ENCODE measurements around the gene ERRFI1. TPM values are rescaled to one million over a fixed set of nuclear protein-coding genes. Genes with fewer than 3 reads are reported as not detected.
"Not testable (repeated sequence)": the region's sequence is repeated elsewhere in the genome, so short reads cannot be mapped to it uniquely, and the experiment has no call there.

Gene ERRFI1
- total RNA-seq, 2 experiments from 2014 or later: 0.94 to 1.4 TPM

DNA sequence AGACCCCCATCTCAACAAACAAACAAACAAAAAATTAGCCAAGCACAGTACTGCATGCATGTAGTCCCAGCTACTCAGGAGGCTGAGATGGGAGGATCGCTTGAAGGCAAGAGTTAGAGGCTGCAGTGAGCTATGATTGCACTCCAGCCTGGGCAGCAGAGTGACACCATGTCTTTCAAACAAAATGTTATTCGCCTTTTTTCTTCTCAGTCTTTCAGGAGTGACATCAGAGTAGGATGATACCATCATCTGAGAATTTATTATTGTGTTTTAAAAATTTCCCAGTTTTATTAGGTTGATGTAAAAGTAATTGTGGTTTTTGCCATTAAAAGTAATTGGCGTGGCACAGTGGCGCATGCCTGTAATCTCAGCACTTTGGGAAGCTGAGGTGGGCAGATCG lies 53.8 kb downstream of the ERRFI1 start:
- Mint-ChIP-seq H3K36me3 (peaks cover 36% of the 10 kb centered on the region), H3K27ac (no peak overlapping the region), H3K4me1 (peaks cover 2% of the 10 kb centered on the region), H3K9me3 (no peaks in the 10 kb centered on the region), H3K4me3 (no peak overlapping the region), H3K27me3 (no peaks in the 10 kb centered on the region)
- ATAC-seq (ENCODE audit: low read depth) (no peak), DNase-seq (no peak)
- POLR2A ChIA-PET: interaction anchor here (0.9 kb wide), 1 partner anchor 9 kb away, joined by 3 read pairs; no protein-coding TSS in a partner anchor

DNA sequence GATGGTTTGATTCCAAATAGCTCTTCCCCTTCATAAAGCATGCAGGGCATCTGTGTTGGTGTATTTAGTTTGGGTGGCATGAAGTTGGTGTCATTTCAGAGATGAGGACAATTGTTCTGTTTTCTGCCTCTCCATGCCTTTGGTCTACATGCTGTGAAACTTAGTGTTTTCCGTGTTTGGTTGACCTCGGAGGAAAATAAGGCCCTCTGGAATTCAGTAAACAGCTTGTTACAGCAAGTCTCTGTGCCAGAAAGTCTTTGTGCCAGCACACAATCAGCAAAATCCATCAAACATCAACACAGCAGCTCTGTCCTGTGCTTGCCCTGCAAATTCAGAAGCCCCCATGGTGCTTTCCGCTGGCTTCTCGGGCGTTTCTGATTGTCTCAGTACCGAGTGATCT lies 55.1 kb downstream of the ERRFI1 start:
- Mint-ChIP-seq H3K27ac (no peak overlapping the region), H3K4me1 (peaks cover 9% of the 10 kb centered on the region), H3K9me3 (no peaks in the 10 kb centered on the region), H3K4me3 (no peak overlapping the region), H3K36me3 (peaks cover 39% of the 10 kb centered on the region), H3K27me3 (no peaks in the 10 kb centered on the region)
- POLR2A ChIA-PET: interaction anchor here (1.5 kb wide), 1 partner anchor 10 kb away, joined by 6 read pairs; the partner anchor contains the start of gene PARK7
- ATAC-seq (ENCODE audit: low read depth): no peak
- no peak for DNase-seq

DNA sequence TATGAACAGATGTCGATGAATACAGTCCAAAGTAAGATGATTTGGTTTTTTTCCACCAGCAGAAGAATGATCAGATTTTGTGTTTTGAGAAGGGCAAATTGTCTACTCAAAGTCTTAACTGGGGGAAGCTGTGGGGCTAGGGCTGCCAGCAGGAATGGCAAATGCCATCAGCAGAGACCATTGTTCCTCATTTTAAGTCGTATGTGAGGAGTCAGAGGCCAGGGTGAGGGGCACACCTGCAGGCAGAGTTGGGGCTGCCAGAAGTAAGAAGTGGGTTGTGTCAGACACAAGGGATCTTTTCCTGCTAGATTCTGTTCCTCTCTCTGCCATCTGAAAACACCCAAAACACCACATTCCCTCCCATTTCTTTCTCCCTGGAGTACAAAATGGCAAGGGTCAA lies 55.9 kb downstream of the ERRFI1 start:
- DNase-seq (no peak), ATAC-seq (ENCODE audit: low read depth) (no peak)
- Mint-ChIP-seq H3K36me3 (peaks cover 44% of the 10 kb centered on the region), H3K9me3 (no peaks in the 10 kb centered on the region), H3K27me3 (no peaks in the 10 kb centered on the region), H3K4me1 (peaks cover 11% of the 10 kb centered on the region), H3K27ac (no peak overlapping the region), H3K4me3 (no peak overlapping the region)
- POLR2A ChIA-PET: interaction anchor here (1.5 kb wide), 1 partner anchor 9 kb away, joined by 6 read pairs; the partner anchor contains the start of gene PARK7

DNA sequence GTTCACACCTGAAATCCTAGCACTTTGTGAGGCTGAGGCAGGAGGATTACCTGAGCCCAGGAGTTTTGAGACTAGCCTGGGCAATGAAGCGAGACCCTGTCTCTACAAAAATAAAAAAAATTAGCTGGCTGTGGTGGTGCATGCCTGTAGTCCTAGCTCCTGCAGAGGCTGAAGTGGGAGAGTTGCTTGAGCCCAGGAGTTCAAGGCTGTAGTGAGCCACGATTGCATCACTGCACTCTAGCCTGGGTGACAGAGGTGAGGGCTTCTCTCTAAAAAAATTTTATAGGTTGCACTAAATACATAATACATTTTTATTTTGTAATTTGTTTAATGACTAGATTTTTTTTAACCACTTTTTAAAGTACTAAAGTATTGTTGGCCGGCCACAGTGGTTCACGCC lies 58.5 kb downstream of the ERRFI1 start:
- peak overlapping the region; percentile 48 for H3K27ac Mint-ChIP-seq
- peaks cover 57% of the 10 kb centered on the region for H3K36me3 Mint-ChIP-seq
- H3K4me3 Mint-ChIP-seq: no peak overlapping the region
- H3K9me3 Mint-ChIP-seq: no peaks in the 10 kb centered on the region
- no peaks in the 10 kb centered on the region for H3K27me3 Mint-ChIP-seq
- DNase-seq: no peak
- ATAC-seq (ENCODE audit: low read depth): no peak
- H3K4me1 Mint-ChIP-seq: peaks cover 23% of the 10 kb centered on the region
- POLR2A ChIA-PET: no interaction called here

DNA sequence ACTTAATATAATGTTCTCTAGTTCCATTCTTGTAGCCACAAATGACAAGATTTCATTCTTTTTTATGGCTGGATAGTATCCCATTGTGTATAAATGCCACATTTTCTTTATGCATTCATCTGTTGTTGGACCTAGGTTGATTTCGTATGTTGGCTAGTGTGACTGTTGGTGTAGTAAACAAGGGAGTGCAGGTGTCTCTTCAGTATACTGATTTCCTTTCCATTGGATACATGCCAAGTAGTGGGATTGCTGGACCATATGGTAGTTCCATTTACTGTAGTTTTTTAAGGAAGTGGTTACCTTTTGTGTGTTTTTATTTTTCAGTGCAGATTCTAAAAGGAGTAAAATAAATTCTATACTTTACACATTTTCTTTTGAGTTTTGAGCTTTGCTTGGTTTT lies 58.9 kb downstream of the ERRFI1 start:
- POLR2A ChIA-PET: no interaction called here
- Mint-ChIP-seq H3K27me3 (no peaks in the 10 kb centered on the region), H3K9me3 (no peaks in the 10 kb centered on the region), H3K4me3 (no peak overlapping the region), H3K27ac (peak overlapping the region; percentile 48), H3K36me3 (peaks cover 54% of the 10 kb centered on the region), H3K4me1 (peaks cover 26% of the 10 kb centered on the region)
- ATAC-seq (ENCODE audit: low read depth) (no peak), DNase-seq (no peak)

DNA sequence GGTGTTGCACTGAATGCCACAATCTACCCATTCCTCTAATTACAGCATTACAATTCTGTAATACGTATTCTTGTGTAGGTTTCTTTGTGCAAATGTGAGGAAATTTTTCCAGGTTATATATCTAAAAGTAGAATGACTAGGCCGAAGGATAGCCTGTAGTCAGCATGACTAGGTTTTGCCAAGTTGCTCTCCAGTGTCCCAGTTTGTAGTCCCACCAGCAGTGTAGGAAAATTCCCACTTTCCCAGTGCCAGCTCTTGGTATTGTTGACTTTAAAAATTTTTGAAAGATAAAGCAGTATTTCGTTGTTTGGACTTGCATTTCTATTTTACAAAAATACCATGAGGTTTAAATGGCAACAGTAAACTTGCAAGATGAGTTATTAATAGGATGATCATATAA lies 61.6 kb downstream of the ERRFI1 start:
- Mint-ChIP-seq H3K36me3 (peaks cover 33% of the 10 kb centered on the region), H3K4me3 (no peak overlapping the region), H3K4me1 (peaks cover 34% of the 10 kb centered on the region), H3K27me3 (no peaks in the 10 kb centered on the region), H3K9me3 (no peaks in the 10 kb centered on the region), H3K27ac (no peak overlapping the region)
- DNase-seq (no peak), ATAC-seq (ENCODE audit: low read depth) (no peak)
- POLR2A ChIA-PET: no interaction called here

DNA sequence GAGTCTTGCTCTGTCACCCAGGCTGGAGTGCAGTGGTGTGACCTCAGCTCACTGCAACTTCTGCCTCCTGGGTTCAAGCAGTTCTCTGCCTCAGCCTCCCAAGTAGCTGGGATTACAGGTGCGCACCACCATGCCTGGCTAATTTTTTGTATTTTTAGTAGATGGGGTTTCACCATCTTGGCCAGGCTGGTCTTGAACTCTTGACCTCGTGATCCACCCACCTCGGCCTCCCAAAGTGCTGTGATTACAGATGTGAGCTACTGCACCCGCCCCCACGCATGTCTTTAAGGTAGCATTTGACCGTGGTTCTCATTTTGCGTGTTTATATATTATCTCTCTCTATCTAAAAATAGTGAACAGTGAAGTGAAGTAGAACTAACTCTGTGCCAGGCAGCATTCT lies 62.3 kb downstream of the ERRFI1 start:
- Mint-ChIP-seq H3K4me3 (peak overlapping the region; percentile 49), H3K36me3 (peaks cover 30% of the 10 kb centered on the region), H3K4me1 (peaks cover 36% of the 10 kb centered on the region)
- not testable (repeated sequence) for H3K9me3 Mint-ChIP-seq; DNase-seq; H3K27me3 Mint-ChIP-seq; ATAC-seq (ENCODE audit: low read depth); H3K27ac Mint-ChIP-seq
- POLR2A ChIA-PET: interaction anchor here (0.7 kb wide), 1 partner anchor 202 kb away, joined by 3 read pairs; no protein-coding TSS in a partner anchor

DNA sequence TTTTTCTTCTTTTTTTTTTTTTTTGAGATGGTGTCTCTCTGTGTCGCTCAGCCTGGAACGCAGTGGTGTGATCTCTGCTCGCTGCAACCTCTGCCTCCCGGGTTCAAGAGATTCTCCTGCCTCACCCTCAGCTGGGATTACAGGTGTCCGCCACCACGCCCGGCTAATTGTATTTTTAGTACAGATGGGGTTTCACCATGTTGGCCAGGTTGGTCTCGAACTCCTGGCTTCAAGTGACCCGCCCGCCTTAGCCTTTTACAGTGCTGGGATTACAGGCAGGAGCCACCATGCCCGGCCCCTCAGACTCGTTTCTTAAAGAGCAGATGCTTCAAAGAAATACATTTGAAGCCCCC lies 62.8 kb downstream of the ERRFI1 start:
- POLR2A ChIA-PET: not testable (repeated sequence)
- peaks cover 27% of the 10 kb centered on the region for H3K36me3 Mint-ChIP-seq

DNA sequence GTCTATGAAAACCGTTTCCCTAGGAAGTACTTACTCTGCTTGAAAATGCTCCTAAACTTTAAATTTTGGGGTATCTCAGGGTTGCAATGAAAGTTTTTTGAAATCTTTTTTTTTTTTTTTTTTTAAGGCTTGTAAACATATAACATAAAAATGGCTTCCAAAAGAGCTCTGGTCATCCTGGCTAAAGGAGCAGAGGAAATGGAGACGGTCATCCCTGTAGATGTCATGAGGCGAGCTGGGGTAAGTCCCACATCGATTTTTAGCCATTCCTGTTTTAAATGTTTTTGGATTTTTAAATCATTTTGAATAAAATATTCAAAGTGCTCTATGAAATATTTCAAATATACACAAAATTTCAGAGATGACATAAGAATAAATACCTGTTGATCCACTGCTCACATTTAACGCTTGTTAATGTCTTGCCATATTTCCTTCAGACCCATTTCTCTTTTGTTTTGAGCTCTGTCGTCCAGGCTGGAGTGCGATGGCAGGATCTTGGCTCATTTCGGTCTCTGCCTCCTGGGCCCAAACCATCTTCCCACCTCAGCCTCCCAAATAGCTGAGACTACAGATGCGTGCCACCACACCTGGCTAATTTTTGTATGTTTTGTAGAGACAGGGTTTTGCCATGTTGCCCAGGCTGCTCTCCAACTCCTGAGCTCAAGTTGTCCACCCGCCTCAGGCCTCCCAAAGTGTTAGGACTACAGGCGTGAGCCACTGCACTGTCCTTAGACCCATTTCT lies 63.3 kb downstream of the ERRFI1 start:
- DNase-seq (no peak), ATAC-seq (ENCODE audit: low read depth) (no peak)
- Mint-ChIP-seq H3K27me3 (no peaks in the 10 kb centered on the region), H3K4me3 (peak overlapping the region; percentile 98), H3K27ac (peak overlapping the region; percentile 100), H3K36me3 (peaks cover 27% of the 10 kb centered on the region), H3K9me3 (no peaks in the 10 kb centered on the region), H3K4me1 (peaks cover 36% of the 10 kb centered on the region)
- POLR2A ChIA-PET: interaction anchor here (0.6 kb wide), 1 partner anchor 58 kb away, joined by 3 read pairs; no protein-coding TSS in a partner anchor

More for the DNA sequence above, 62.8 kb downstream of the ERRFI1 start:
- DNase-seq; H3K9me3 Mint-ChIP-seq; H3K27ac Mint-ChIP-seq; H3K27me3 Mint-ChIP-seq; ATAC-seq (ENCODE audit: low read depth): not testable (repeated sequence)
- peak overlapping the region; percentile 98 for H3K4me3 Mint-ChIP-seq
- peaks cover 36% of the 10 kb centered on the region for H3K4me1 Mint-ChIP-seq

DNA sequence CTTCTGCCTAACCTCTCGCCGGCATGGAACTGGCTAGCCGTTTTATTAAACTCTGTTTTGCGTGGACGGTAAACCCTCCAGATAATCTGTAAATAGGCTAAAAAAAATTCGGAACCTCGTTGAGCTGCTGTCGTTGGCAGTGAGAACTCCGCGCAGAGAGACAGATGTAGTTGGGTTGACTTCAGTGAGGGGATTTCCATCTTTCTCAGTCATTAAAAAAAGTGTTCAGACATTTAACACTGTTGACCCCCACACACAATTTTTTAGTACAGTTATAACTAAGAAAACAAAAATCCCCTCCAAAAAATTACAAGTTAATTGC lies 64.1 kb downstream of the ERRFI1 start:
- Mint-ChIP-seq H3K9me3 (no peaks in the 10 kb centered on the region), H3K27me3 (no peaks in the 10 kb centered on the region), H3K4me1 (peaks cover 35% of the 10 kb centered on the region), H3K4me3 (peak overlapping the region; percentile 98), H3K36me3 (peaks cover 23% of the 10 kb centered on the region), H3K27ac (peak overlapping the region; percentile 100)
- DNase-seq: no peak
- POLR2A ChIA-PET: interaction anchor here (0.6 to 1.9 kb wide), 8 partner anchors 8 to 57 kb away, joined by 3 to 9 read pairs (median 4); partner anchors contain the start of gene TNFRSF9
- ATAC-seq (ENCODE audit: low read depth): peak; percentile 1

Other genes starting within 250 kb of the ERRFI1 start
- 1 to 10 TPM; 3.3 to 3.6 TPM for gene PER3, start 242.0 kb downstream of the ERRFI1 start, total RNA-seq
- gene UTS2, start 173.2 kb downstream of the ERRFI1 start, total RNA-seq: 1 to 10 TPM; 1.6 to 2.0 TPM
- gene TNFRSF9, start 85.5 kb downstream of the ERRFI1 start, total RNA-seq: 1 to 10 TPM; 2.7 to 3.2 TPM
- 100 to 1,000 TPM; 209 to 230 TPM for gene PARK7, start 64.6 kb downstream of the ERRFI1 start, total RNA-seq